ENCODE data around the gene RABGAP1. TPM values are rescaled to one million over a fixed set of nuclear protein-coding genes. Genes with fewer than 3 reads are reported as not detected.

The RABGAP1 gene
- polyA plus RNA-seq, 1 of the 3 experiments (the other 2 are of a cell fraction) = 20.2 TPM

GRCh38 chr9:122936883-122937282 lies 3.9 kb upstream of the RABGAP1 start:
- Histone ChIP-seq H3K27me3 (ENCODE audit: insufficient read depth) (no peaks in the 10 kb centered on the region), H3K4me2 (no peak overlapping the region), H3K27ac (ENCODE audit: low read depth in 2 of 2, low read length in 1 of 2) (no peak overlapping the region), H4K20me1 (ENCODE audit: insufficient read depth) (peaks cover 5% of the 10 kb centered on the region), H3K9me3 (no peaks in the 10 kb centered on the region), H3K9me2 (no peaks in the 10 kb centered on the region), H3K9ac (no peak overlapping the region), H3K4me1 (ENCODE audit: control insufficient read depth in 1 of 2, insufficient read depth in 2 of 2, low read depth in 1 of 2, low read length in 1 of 2) (no peaks in the 10 kb centered on the region; a peak in 2 of 4 replicates), H3K4me3 (ENCODE audit: low read depth in 2 of 2, low read length in 1 of 2) (no peak overlapping the region), H3K36me3 (replicated peaks in 1 of 2; ENCODE audit: control insufficient read depth in 1 of 2, insufficient read depth in 2 of 2, low read length in 1 of 2) (peaks cover 15 to 32% of the 10 kb centered on the region in 2 experiments), H3F3A (replicated peaks; ENCODE audit: insufficient read depth) (peaks cover 18% of the 10 kb centered on the region), H2AFZ (ENCODE audit: low read depth) (no peak overlapping the region), H3K79me2 (ENCODE audit: insufficient read depth) (peaks cover 69% of the 10 kb centered on the region)
- WGBS (ENCODE audit: low lambda C conversion rate) = 26% methylated on average over 1 of the region's 1 CpG
- no peak for DNase-seq
- ChIA-PET POLR2A (no interaction called here), CTCF (no interaction called here)
- TF ChIP-seq EZH2phosphoT487 (IDR thresholded peaks at IDR 0.05; ENCODE audit: borderline replicate concordance, low read depth) (no peak), USF1 (IDR thresholded peaks at IDR 0.05; ENCODE audit: borderline replicate concordance, low read depth) (no peak), YY1 (IDR thresholded peaks at IDR 0.05; ENCODE audit: low read depth) (no peak), SMC3 (IDR thresholded peaks at IDR 0.05; ENCODE audit: low read depth, low read length) (no peak), MEF2A (IDR thresholded peaks at IDR 0.05; ENCODE audit: borderline replicate concordance, low read depth) (no peak), ZBTB33 (IDR thresholded peaks at IDR 0.05; ENCODE audit: borderline replicate concordance, low read depth) (no peak), TCF12 (IDR thresholded peaks at IDR 0.05) (no peak), JUND (IDR thresholded peaks at IDR 0.05) (no peak), RAD21 (IDR thresholded peaks at IDR 0.05; ENCODE audit: low read length) (no peak), SIN3A (IDR thresholded peaks at IDR 0.05; ENCODE audit: borderline replicate concordance, low read depth, low read length) (no peak), MXI1 (IDR thresholded peaks at IDR 0.05; ENCODE audit: low read depth, low read length) (no peak), RCOR1 (IDR thresholded peaks at IDR 0.05; ENCODE audit: low read length) (no peak), TEAD4 (IDR thresholded peaks at IDR 0.05; ENCODE audit: borderline replicate concordance, insufficient read depth) (no peak)

- 88% methylated on average over 4 of the region's 4 CpGs for WGBS (ENCODE audit: low lambda C conversion rate)
- H3K4me3 ChIP-seq (ENCODE audit: low read depth in 2 of 2, low read length in 1 of 2) = no peak overlapping the region
- DNase-seq = no peak
- H3K27ac ChIP-seq (ENCODE audit: low read depth in 2 of 2, low read length in 1 of 2) = no peak overlapping the region
- no peaks in the 10 kb centered on the region for H3K27me3 ChIP-seq (ENCODE audit: insufficient read depth)
- peaks cover 69% of the 10 kb centered on the region for H3K79me2 ChIP-seq (ENCODE audit: insufficient read depth)
- H2AFZ ChIP-seq (ENCODE audit: low read depth) = no peak overlapping the region; the same call in 1 of the 2 replicates
- H3K4me1 ChIP-seq (ENCODE audit: control insufficient read depth in 1 of 2, insufficient read depth in 2 of 2, low read depth in 1 of 2, low read length in 1 of 2) = no peaks in the 10 kb centered on the region; a peak in 1 of 4 replicates
- H3F3A ChIP-seq (replicated peaks; ENCODE audit: insufficient read depth) = peaks cover 12% of the 10 kb centered on the region
- H3K9me2 ChIP-seq = no peaks in the 10 kb centered on the region
- H3K9me3 ChIP-seq = no peaks in the 10 kb centered on the region
- ChIA-PET POLR2A (no interaction called here), CTCF (no interaction called here)
- H3K36me3 ChIP-seq (replicated peaks in 1 of 2; ENCODE audit: control insufficient read depth in 1 of 2, insufficient read depth in 2 of 2, low read length in 1 of 2) = peaks cover 15 to 35% of the 10 kb centered on the region in 2 experiments
- H4K20me1 ChIP-seq (ENCODE audit: insufficient read depth) = peaks cover 30% of the 10 kb centered on the region
- H3K9ac ChIP-seq = no peak overlapping the region
- H3K4me2 ChIP-seq = no peak overlapping the region
- no peak for TF ChIP-seq ZBTB33 (IDR thresholded peaks at IDR 0.05; ENCODE audit: borderline replicate concordance, low read depth)
- no peak for TF ChIP-seq CTCF (IDR thresholded peaks at IDR 0.05)
- TF ChIP-seq REST (IDR thresholded peaks at IDR 0.05; ENCODE audit: low read depth, low read length) = no peak
- no peak for TF ChIP-seq EP300 (IDR thresholded peaks at IDR 0.05; ENCODE audit: borderline replicate concordance in 1 of 2, low read depth in 1 of 2, low read length in 1 of 2)
- TF ChIP-seq MAX (IDR thresholded peaks at IDR 0.05; ENCODE audit: low read depth) = no peak
- no peak for TF ChIP-seq GABPA (IDR thresholded peaks at IDR 0.05; ENCODE audit: low read depth)
- TF ChIP-seq TEAD4 (IDR thresholded peaks at IDR 0.05; ENCODE audit: borderline replicate concordance, insufficient read depth) = no peak
Measured at GRCh38 chr9:122939601-122940000, 1.2 kb upstream of the RABGAP1 start.
